GM18511 (cell line): Measurements from ENCODE around the gene LATS2.

Experiments
- ATAC-seq: cut with Tn5 transposase; IDR thresholded peaks from one replicate; pipeline ENCODE4 v1.9.1; 2021; ENCODE audit warnings: mild to moderate bottlenecking, moderate library complexity; ENCODE audit not compliant: unreplicated experiment

The LATS2 gene

DNA sequence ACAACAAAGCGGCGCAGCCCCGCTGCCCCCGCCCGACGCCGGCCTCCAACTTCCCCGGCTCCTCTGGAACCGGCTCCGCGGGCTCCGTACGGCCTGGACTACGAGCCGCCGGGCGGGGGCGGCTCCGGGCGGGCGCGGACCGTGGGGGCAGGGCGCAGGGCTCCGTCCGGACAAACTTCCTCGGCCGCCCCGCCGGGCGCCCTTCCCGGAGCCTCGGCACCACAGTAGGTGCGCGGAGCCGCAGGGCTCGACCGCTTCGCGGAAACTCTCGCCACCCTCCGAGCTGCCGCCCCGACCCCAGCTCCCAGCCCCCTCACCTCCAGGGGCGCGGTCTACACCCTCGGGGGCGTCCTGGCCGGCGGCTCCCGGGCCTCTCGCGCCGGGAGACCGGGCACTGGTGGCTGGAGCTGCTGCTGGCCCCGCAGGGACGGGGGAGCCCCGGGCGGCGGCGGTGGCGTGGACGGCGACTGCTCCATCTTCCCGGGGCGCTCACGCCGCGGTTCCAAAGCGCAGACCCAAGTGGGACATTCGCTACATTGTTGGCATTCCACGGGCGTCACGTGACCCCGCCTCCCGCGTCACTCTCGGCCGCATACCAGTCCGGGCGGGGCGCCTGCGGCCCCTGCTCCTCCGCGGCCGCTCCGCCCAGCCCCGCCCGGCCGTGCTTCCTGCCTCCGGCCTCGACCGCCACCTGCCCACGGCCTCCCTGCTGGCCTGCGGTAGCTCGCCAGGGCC lies at the start of gene LATS2:
Gene LATS2 (minus strand): TSS at position 558 of the 735 bp plus-strand sequence. CDS start 15,560 bp downstream, outside the sequence.
- ATAC-seq: peak; percentile 92

DNA sequence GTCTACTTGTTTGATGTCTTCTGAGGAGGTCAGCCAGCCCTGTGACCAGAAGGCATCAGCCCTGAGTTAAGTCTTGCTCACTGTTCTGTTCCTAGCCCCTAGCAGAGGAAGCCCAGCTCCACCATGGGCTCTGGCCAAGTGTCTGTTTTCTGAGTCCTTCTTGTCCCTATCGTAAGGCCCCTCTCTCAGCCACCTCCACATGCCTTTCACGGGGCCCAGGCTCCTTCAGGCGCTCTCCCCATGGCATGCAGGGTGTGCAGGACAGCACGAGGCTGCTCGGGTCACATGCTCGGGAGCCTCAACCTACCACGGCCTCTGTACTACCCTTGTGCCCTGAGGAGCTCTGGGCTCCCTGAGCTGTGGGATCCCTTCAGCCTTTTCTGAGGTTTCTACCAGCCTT lies 47.8 kb upstream of the LATS2 start:
- ATAC-seq: no peak

- no peak for ATAC-seq
Measured at GRCh38 chr13:21106089-21106488, 44.7 kb upstream of the LATS2 start.

GRCh38 chr13:21104199-21105019 lies 43.0 kb upstream of the LATS2 start:
- ATAC-seq: no peak

- ATAC-seq: no peak
Measured at GRCh38 chr13:21101865-21102576, 40.6 kb upstream of the LATS2 start.

GRCh38 chr13:21100994-21101757 lies 39.8 kb upstream of the LATS2 start:
- ATAC-seq: no peak

- no peak for ATAC-seq
Measured at GRCh38 chr13:21100211-21100610, 38.8 kb upstream of the LATS2 start.

DNA sequence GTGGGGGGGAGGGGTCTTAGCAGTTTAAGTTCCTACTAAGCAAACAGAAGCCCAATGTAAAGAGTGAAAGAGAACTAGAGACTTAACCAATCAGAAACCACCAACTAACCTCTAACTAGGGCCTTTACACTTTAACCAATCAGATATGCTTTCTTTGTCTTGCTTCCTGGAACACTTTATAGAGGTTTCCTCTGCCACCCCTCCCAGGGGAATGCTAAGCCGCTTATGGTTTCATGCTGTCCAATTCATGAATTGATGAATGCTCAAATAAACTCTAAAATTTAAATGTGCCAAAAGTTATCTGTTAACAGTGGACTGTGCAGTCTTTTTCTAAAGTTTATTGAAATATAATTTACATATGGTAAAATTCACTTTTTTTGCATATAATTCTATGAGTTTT lies 33.9 kb upstream of the LATS2 start:
- ATAC-seq: no peak

DNA sequence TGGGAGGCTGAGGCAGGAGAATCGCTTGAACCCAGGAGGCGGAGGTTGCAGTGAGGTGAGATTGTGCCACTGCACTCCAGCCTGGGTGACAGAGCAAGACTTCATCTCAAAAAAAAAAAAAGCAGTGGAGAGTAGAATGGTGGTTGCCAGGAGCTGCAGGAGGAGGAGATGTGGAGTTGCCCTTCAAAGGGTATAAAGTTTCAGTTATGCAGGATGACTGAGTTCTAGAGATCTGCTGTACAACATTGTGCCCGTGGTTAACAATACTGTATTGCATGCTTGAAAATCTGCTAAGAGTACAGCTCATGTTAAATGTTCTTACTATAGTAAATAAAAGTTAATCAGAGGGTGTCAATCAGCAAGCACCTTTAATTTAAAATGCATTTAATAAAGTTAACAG lies 28.4 kb upstream of the LATS2 start:
- no peak for ATAC-seq

- ATAC-seq: no peak
Measured at GRCh38 chr13:21088534-21088933, 27.1 kb upstream of the LATS2 start.

DNA sequence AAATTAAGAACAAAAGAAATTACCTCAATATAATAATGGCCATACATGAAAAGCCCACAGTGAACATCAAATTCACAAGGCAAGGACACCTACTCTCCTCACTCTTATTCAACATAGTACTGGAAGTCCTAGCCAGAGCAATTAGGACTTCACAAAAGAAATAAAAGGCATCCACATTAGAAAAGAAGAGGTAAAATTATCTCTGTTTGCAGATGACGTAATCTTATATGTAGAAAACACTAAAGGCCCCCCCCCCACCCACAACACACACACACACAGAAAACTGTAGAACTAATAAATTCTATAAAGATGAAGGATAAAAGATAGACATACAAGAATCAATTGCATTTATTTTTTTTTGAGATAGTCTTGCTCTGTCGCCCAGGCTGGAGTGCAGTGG lies 25.5 kb upstream of the LATS2 start:
- no peak for ATAC-seq

DNA sequence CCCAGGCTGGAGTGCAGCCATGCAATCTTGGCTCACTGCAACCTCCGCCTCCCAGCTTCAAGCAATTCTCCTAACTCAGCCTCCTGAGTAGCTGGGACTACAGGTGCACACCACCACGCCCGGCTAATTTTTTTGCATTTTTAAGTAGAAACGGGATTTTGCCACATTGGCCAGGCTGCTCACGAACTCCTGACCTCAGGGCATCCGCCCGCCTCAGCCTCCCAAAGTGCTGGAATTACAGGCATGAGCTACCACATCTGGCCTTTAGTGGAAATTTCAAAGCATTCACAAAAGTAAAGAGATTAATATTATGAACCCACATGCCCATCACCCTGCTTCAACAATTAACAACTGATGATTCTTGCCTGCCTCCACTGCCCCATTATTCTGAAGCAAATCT lies 20.5 kb upstream of the LATS2 start:
- no peak for ATAC-seq

- no peak for ATAC-seq
Measured at GRCh38 chr13:21080593-21080891, 19.2 kb upstream of the LATS2 start.

- ATAC-seq: no peak
Measured at GRCh38 chr13:21079761-21080592, 18.6 kb upstream of the LATS2 start.

GRCh38 chr13:21079221-21079620 lies 17.8 kb upstream of the LATS2 start:
- ATAC-seq: no peak

DNA sequence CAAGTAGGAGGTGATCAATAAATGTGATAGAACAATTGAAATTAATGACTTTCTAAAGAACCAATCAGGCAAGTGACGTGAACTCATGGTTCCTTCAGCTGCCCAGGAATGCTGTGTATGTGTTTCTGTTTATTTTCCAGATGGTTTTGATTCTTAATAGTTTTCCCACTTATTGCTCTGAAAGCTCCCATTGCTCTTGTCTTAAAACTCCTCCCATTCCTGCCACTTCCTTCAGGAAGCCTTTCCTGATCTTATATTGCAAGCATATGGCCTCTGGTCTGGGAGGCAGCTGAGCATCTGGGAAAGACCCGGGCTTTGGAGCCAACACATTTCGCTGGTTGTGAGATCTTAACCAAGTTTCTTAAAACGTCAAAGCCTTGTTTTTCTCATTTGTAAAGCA lies 17.1 kb upstream of the LATS2 start:
- ATAC-seq: no peak

DNA sequence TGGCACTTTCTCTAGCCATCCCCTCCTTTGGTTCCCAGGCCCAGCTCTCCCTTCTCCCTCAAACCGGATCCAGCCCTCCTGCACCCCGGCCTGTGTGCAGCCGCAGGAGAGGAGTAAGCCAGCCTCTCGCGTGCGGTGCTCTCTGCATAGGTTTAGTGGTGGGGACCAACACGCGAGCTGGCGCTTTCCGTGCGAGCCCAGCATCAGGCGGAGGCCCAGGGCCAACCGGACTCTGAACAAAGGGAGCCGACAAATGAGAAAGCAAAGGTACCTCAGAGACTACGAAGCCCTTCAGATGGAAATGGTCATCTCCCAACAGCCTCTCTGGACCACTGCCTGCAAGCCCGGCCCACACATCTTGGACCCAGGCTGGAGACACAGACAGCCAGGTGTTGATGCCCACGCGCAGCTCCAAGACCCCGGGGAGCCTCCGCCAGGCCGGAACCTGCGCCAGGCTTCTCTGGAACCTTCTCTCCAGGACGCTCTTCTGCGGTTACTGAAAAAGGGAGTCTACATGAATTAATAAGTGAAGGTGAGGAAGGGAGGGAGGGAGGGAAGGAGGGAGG lies 16.5 kb upstream of the LATS2 start:
- no peak for ATAC-seq

DNA sequence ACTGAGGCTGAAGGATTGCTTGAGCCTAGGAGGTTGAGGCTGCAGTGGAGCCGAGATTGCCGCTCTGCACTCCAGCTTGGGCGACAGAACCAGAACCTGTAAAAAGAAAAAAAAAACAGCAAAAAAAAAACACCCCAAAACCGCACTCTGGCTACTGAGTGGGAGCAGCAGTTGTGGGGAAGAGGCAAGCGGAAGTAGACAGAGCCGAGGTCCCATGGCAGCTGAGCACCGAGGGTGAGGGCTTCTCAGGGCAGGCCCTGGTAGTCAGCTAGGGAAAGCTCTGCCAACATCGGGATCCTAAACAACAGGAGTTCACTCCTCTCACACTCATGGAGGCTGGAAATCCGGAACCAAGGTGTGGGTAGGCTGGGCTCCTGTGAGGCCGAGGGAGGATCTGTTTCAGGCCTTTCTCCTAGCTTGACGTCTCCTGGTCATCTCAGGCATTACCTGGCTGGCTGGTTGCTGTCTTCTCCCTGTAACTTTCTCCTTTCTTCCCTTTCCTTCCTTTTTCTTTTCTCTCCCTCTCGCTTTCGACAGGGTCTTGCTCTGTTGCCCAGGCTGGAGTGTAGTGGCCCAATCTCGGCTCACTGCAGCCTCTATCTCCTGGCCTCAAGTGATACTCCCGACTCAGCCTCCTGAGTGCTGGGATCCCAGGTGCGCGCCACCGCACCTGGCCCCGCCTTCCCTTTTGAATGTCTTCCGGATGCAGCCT lies 15.8 kb upstream of the LATS2 start:
- no peak for ATAC-seq

- ATAC-seq: no peak
Measured at GRCh38 chr13:21076253-21076652, 14.9 kb upstream of the LATS2 start.
